Activated T-helper 1 cell treated with anti-CD3 and anti-CD28 coated beads, Interleukin-2, amount 50 U/mL, for 16 hours (primary cell): Measurements from ENCODE around the gene LECT2.

Source experiments
- DNase-seq, 2 donors: peaks; one replicate each; pipeline ENCODE4 v3.0.0-alpha.2; 2020; ENCODE audit warnings: low read depth in 1 of 2, low spot score in 1 of 2

Gene LECT2

GRCh38 chr5:135954899-135955298 is at the start of gene LECT2:
TSS of gene LECT2 (minus strand) at chr5:135954983. CDS start at chr5:135954833, 150 bp downstream.
- DNase-seq = no peak

DNA sequence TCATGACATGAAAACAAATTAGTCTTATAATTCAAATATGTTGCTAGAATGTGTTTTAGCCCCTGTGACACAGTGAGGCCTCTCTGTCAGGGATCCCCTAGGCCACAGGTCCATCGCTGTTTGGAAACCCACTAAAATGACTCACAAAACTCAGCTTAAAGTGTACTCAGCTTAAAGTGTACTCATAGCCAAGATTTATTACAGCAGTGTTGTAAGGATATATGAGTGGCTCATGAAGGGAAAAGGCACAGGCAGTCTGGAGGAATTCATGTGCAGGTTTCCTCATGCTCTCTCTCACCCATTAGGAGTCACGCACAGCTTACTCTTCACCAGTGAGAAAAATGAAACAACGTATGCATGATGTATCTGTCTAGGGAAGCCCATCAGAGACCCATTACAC is 49.7 kb upstream of the LECT2 start:
- no peak for DNase-seq

- no peak for DNase-seq
Observed at GRCh38 chr5:136001466-136001981, 46.7 kb upstream of the LECT2 start.

DNA sequence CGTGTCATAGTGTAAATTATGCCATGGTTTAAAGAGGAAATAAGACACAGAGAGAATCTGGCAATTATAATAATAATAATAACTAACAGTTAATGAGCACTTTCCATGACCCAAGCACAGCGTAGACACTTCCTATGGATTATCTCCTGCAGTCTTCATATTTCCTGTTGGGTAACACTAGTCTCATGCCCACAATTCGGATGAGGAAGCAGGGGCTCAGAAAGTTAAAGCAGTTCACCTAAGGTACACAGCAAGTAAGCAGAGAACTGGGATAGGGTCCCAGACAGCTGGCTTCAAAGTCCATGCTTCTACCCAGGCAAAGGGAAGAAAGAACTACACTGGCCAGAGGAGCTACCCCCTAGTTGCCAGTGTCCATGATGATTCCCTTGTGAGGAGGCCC is 46.1 kb upstream of the LECT2 start:
- DNase-seq = no peak

- no peak for DNase-seq
Observed at GRCh38 chr5:136000147-136000546, 45.4 kb upstream of the LECT2 start.

DNA sequence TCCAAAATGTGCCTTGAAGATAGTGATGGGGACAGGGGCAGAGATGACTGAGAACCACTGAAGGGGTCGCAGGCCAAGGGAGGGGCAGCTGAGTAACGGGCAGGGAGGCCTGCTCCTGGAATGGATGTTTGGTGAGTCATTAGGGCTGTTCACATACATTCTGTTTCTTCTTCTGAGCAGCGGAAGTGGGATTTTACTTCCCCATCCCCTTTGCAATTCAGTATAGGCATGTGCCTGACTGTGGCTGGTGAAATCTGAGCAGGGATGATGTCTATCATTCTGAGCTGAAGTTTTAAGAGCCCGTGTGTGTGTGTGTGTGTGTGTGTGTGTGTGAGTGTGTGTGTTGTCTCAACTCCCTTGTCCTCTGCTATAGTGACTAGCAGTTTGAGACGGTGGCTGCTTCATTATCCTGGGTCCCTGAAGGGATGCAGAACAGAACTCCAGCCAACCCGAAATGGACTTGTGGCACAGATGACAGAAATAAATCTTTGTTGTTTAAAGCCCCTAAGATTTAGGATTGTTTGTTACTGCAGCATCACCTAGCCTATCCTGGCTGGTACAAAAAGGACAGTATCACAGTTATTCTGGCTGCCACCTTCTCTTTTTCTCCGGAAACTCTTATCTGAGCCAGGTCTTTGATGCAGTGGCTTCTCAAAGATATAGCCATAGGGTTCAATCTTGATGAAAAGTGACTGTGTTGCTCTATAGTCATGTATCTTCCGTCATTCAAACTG is 44.8 kb upstream of the LECT2 start:
- no peak for DNase-seq

- no peak for DNase-seq
Observed at GRCh38 chr5:135998889-135999288, 44.1 kb upstream of the LECT2 start.

GRCh38 chr5:135997673-135998335 is 43.0 kb upstream of the LECT2 start:
- DNase-seq = no peak

GRCh38 chr5:135996611-135997010 is 41.8 kb upstream of the LECT2 start:
- no peak for DNase-seq

DNA sequence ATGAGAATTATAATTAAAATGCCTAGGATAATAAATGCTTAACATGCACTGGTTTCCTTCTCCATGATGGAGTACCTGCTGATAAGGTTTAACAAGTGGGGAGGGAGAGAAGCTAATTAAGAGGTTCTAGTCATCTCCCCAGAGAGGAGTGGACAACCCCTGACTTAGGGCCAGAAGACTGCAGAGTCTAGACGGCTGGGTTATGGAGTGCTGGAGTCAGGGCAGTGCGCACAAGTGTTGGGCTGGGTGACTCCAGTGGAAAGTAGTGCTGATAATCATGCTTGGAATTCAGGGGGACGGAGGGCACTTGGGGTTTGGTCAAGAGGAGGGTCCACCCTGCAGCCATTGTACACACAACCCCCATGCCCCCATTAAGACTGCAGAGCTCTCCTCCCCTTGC is 41.2 kb upstream of the LECT2 start:
- DNase-seq = no peak

- no peak for DNase-seq
Observed at GRCh38 chr5:135993880-135994636, 39.3 kb upstream of the LECT2 start.

DNA sequence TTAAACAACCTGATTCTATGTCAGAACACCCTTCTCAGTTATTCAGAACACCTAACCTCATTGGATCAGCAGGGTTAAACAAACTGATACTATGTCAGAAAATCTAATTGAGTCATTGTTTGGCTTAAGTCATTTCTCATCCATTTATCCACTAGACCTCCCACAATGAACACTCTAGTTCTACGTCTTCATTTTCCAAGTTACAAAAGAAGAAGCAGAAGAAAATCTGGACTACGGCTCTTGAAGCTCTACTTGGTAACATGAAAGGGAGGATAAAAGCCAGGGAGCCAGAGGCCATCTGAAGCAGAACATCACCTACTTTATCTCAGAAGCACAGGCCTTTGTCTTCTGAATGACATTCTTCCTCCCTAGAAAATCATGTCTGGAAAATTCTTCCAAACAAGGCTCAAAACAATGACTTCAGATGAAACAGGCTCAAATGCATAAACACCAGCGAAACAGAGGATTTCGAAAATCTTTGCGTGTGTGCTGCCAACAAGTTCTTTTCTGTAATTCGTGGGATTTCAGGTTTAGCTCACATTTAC is 38.6 kb upstream of the LECT2 start:
- no peak for DNase-seq

GRCh38 chr5:135991429-135991828 is 36.6 kb upstream of the LECT2 start:
- DNase-seq = no peak

GRCh38 chr5:135990528-135991255 is 35.9 kb upstream of the LECT2 start:
- no peak for DNase-seq

- DNase-seq = no peak
Observed at GRCh38 chr5:135989686-135990085, 34.9 kb upstream of the LECT2 start.

DNA sequence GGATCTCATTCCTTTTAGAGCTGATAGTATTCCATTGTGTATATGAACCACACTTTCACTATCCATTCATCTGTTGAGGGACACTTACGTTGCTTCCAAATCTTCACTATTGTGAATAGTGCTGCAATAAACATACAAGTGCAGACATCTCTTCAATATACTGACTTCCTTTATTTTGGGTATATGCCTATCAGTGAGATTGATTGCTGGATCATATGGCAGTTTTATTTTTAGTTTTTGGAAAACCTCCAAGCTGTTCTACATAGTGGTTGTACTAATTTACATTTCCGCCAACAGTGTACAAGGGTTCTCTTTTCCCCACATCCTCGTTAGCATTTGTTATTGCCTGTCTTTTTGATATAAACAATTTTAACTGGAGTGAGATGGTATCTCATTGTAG is 33.8 kb upstream of the LECT2 start:
- no peak for DNase-seq

DNA sequence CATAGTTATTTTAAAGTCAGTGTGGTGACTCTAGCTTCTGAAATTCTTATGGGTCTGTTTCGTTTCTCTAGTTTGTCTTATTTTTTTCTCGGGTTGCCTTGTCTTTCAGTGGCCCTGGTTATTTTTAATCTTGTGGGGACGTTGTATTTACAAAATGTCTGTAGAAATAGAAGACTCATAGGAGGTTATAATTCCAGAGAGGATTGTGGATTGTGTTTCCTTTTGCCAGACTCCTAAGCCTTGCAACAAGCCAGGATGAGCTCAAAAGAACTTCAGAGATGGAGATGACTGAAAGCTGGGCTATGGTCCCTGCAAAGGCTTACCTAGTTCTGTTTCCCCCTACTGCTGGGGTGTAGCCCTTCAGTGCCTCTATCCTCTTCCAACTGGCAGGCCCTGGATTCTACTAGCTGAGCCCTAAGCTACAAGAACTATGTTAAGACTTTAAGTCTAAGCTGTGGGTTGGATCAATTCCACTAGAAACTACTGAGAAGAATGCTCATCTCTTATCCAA is 32.2 kb upstream of the LECT2 start:
- DNase-seq = no peak

DNA sequence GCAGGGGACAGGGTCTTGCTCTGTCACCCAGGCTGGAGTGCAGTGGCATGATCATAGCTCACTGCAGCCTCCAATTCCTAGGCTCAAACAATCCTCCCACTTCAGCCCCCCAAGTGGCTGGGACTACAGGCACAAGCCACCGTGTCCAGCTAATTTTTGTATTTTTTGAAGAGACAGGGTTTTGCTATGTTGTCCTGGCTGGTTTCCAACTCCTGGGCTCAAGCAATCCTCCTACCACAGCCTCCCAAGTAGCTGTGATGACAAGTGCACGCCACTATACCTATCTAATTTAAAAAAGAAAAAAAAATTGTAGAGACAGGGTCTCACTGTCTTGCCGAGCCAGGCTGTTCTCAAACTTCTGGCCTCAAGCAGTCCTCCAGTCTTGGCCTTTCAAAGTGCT is 31.6 kb upstream of the LECT2 start:
- no peak for DNase-seq

- DNase-seq = no peak
Observed at GRCh38 chr5:135985951-135986350, 31.2 kb upstream of the LECT2 start.

DNA sequence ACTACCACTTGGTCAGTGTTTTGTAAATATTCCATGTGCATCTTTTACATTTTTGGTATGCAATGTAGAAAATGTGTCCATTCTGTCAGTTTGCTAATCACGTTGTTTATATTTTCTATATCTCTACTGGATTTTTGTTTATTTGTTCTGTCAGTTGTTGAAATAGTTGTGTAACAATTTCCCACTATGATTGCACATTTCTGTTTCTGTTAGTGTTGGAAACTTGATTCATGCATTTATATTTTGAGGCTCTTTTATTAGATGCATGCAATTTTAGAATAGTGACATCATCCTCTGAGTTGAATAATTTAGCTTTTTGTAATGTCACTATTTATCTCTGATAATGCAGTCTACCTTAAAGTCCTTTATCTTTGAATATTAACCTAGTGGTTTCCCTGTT is 25.8 kb upstream of the LECT2 start:
- DNase-seq = no peak

DNA sequence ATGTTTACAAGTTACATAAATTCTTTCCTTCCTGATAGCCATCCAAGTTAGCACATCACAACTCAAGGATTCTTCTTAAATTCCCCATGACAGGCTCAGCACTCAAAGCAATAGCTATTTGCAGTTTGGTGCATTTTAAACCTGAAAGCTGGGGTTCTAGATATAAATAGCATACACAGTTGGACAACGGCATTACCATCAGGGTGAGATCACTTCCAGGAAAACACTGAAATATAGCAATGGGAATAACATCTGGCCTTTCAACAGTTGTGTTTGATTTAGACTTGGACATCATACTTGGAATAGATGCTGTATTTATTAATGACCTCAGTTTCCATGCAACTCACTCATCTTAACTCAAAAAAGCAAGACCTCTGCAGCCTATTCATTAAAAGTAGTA is 24.7 kb upstream of the LECT2 start:
- no peak for DNase-seq
